NT2/D1 (cell line): Measurements from ENCODE around the gene DROSHA.

Experiments
- DNase-seq: peaks from one replicate; pipeline ENCODE4 v3.0.0-alpha.2; 2011; ENCODE audit warnings: low read depth, low spot score
- H3K27me3 ChIP-seq: 2 replicates; pipeline ENCODE4 v1.6.0; 2011; ENCODE audit warnings: mild to moderate bottlenecking; ENCODE audit not compliant: insufficient read length, insufficient read depth
- H3K36me3 ChIP-seq: 2 replicates; pipeline ENCODE4 v1.6.1; 2011; ENCODE audit warnings: mild to moderate bottlenecking, low read length, mixed read lengths; ENCODE audit not compliant: insufficient read depth, insufficient read length
- H3K4me1 ChIP-seq: 2 replicates; pipeline ENCODE4 v1.5.1; 2011; ENCODE audit not compliant: insufficient read depth, insufficient read length
- H3K4me3 ChIP-seq: 2 replicates; pipeline ENCODE4 v1.5.1; 2011; ENCODE audit warnings: low read depth; ENCODE audit not compliant: insufficient read length
- H3K9ac ChIP-seq: 2 replicates; pipeline ENCODE4 v1.6.0; 2011; ENCODE audit warnings: low read depth; ENCODE audit not compliant: insufficient read length
- H3K9me3 ChIP-seq: 2 replicates; pipeline ENCODE4 v1.5.1; 2011; ENCODE audit warnings: mild to moderate bottlenecking, low read length; ENCODE audit not compliant: insufficient read depth
- SUZ12 ChIP-seq: IDR thresholded peaks from 2 replicates; pipeline ENCODE4 v1.6.1; 2011; ENCODE audit not compliant: insufficient read length, insufficient read depth; ENCODE audit errors: extremely low read depth
- YY1 ChIP-seq: IDR thresholded peaks from 2 replicates; pipeline ENCODE4 v1.6.1; 2011; ENCODE audit not compliant: insufficient read length, insufficient read depth
- ZNF274 ChIP-seq: IDR thresholded peaks from 2 replicates; pipeline ENCODE4 v1.6.1; 2011; ENCODE audit warnings: mild to moderate bottlenecking, low read depth, low read length

The DROSHA gene

GRCh38 chr5:31537851-31538250, 6.0 kb upstream of the DROSHA start:
- H3K9me3 ChIP-seq, result no peaks in the 10 kb centered on the region
- no peak overlapping the region for H3K9ac ChIP-seq
- no peaks in the 10 kb centered on the region for H3K4me1 ChIP-seq
- TF ChIP-seq SUZ12, result no peak
- no peak for TF ChIP-seq ZNF274
- no peak for TF ChIP-seq YY1
- no peak for DNase-seq
- H3K36me3 ChIP-seq, result peaks cover 71% of the 10 kb centered on the region
- H3K27me3 ChIP-seq, result no peaks in the 10 kb centered on the region
- H3K4me3 ChIP-seq, result no peak overlapping the region

GRCh38 chr5:31537349-31537748, 5.5 kb upstream of the DROSHA start:
- Histone ChIP-seq H3K27me3 (no peaks in the 10 kb centered on the region), H3K9me3 (no peaks in the 10 kb centered on the region), H3K36me3 (peaks cover 69% of the 10 kb centered on the region), H3K4me1 (no peaks in the 10 kb centered on the region), H3K9ac (no peak overlapping the region), H3K4me3 (no peak overlapping the region)
- TF ChIP-seq YY1 (no peak), ZNF274 (no peak), SUZ12 (no peak)
- DNase-seq, result no peak

DNA sequence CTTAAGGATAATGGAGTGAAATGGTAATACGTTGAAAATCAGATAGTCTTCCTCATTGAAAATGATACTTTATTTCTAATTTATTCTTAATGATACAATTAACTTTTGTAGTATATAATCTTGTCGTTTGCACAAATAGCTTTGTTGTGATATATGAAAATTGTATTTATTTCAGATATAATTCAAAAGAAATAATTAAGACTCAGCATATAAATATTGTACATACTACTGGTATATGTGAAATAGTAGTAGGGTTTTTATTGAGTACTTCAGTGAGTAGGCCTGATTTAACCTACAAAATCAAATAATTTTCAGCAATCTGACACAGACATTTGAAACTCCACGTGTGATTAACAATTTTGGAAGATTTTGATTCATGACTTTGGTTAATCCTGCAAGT, 5.0 kb upstream of the DROSHA start:
- Histone ChIP-seq H3K36me3 (peaks cover 67% of the 10 kb centered on the region), H3K4me3 (no peak overlapping the region), H3K9ac (no peak overlapping the region), H3K27me3 (no peaks in the 10 kb centered on the region), H3K9me3 (no peaks in the 10 kb centered on the region), H3K4me1 (no peaks in the 10 kb centered on the region)
- no peak for TF ChIP-seq SUZ12
- TF ChIP-seq ZNF274, result no peak
- no peak for TF ChIP-seq YY1
- DNase-seq, result no peak

DNA sequence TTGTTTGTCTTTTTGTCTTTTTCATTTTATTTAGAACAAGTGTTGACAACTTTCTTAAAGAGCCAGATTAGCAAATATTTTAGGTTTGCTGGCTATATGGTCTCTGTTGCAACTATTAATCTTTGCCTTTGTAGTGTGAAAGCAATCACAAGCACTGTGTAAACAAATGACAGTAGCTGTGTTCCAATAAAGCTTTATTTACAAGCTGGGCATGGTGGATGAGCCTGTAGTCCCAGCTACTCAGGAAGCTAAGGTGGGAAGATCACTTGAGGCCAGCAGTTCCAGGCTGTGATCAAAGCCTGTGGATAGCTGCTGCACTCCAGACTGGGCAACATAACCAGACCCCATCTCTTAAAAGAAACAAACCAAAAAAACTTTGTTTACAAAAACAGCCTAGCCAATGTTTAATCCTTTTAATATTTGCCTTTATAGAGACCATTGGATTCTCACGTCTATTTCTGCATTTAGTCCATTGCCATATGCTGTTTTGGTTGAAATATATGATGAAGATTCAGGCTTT, 2.7 kb upstream of the DROSHA start:
- Histone ChIP-seq H3K4me3 (no peak overlapping the region), H3K9ac (no peak overlapping the region), H3K9me3 (no peaks in the 10 kb centered on the region), H3K36me3 (peaks cover 55% of the 10 kb centered on the region), H3K4me1 (no peaks in the 10 kb centered on the region), H3K27me3 (no peaks in the 10 kb centered on the region)
- DNase-seq, result no peak
- TF ChIP-seq SUZ12 (no peak), ZNF274 (no peak), YY1 (no peak)

- Histone ChIP-seq H3K4me1 (no peaks in the 10 kb centered on the region), H3K4me3 (peak overlapping the region; percentile 88), H3K9me3 (no peaks in the 10 kb centered on the region), H3K36me3 (peaks cover 66% of the 10 kb centered on the region), H3K9ac (peak overlapping the region; percentile 85), H3K27me3 (no peaks in the 10 kb centered on the region)
- TF ChIP-seq SUZ12 (no peak), ZNF274 (no peak), YY1 (no peak)
- no peak for DNase-seq
Measured at GRCh38 chr5:31531543-31531887, 378 bp downstream of the DROSHA start.

DNA sequence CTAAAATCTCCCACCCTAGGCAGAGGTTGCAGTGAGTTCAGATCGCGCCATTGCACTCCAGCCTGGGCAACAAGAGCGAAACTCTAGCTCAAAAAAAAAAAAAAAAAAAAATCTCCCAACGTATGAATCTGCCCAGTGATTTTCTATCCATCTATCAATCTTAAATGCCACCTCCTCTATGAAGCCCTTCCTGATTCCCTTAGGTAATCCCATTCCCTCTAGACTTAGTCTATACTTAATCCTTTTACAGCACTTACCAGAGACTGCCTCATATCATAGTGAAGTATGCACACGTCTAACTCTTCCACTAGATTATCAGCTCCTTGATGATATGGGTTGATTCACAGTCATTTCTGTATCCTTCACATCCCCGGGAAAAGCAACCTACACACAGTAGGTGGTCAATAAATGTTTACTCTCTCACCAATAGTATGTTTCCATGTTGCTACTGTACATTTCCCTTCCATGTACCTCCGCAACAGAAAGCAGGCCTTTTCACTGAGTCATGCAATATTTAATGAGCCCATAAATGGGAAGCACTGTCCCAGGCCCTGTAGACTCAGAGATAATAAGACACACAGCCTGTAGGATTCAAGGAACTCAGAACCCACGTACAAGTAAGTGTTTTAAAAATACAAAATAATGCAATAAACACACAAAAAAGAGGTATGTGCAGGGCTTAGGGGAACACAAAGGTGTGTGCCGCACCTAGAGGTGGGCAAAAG, 1.2 kb downstream of the DROSHA start:
- Histone ChIP-seq H3K4me3 (peak overlapping the region; percentile 88), H3K9ac (peak overlapping the region; percentile 85), H3K36me3 (peaks cover 67% of the 10 kb centered on the region), H3K9me3 (no peaks in the 10 kb centered on the region), H3K4me1 (no peaks in the 10 kb centered on the region), H3K27me3 (no peaks in the 10 kb centered on the region)
- DNase-seq, result no peak
- TF ChIP-seq YY1 (no peak), SUZ12 (no peak), ZNF274 (no peak)

DNA sequence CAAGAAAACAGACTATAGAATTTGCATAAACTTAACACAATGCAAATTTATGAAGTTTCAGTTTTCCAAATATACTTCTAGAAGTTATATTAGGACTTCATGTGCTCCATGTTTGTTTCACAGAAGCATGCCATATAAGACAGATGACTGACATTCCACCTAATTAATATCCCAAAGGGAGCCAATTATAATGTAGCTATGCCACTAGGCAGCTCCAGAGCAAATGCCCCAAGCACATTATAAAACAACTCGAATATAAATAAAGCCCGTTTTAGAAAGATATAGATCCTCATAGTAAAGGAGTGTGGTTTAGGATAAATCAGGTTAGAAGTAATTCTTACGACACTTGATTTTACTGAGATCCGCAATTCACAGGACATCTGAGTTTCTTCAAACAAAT, 8.9 kb downstream of the DROSHA start:
- no peak overlapping the region for H3K4me3 ChIP-seq
- H3K9me3 ChIP-seq, result no peaks in the 10 kb centered on the region
- no peaks in the 10 kb centered on the region for H3K4me1 ChIP-seq
- no peak overlapping the region for H3K9ac ChIP-seq
- DNase-seq, result no peak
- H3K27me3 ChIP-seq, result no peaks in the 10 kb centered on the region
- H3K36me3 ChIP-seq, result peaks cover 59% of the 10 kb centered on the region
- TF ChIP-seq YY1 (no peak), SUZ12 (no peak), ZNF274 (no peak)
